Measurements from ENCODE around the gene SCAI. TPM values are rescaled to one million over a fixed set of nuclear protein-coding genes. Genes with fewer than 3 reads are reported as not detected.

SCAI gene
- total RNA-seq, 1 experiment from 2014 or later: 15.5 TPM

DNA sequence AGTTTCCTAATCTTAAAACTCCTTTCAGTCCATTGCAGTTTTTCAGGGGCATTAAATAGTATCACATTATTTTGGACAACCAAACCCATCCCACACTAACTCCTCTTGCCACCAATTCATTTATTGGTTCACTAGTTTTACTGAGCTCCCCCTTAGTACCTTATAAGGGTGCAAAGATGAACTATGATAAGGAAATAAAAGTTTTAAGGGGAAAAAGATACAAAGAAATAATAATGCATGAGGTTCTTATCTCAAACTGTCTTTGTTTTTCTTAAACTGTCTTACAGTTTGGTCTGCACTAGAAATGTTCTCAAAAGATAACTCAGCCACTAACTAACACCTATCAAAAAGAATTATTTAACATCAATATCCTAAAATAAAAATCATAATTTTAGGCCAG is 8.4 kb downstream of the SCAI start:
- H3K4me2 ChIP-seq (ENCODE audit: insufficient read depth, insufficient read length, low read length): no peak overlapping the region
- H3K4ac ChIP-seq (ENCODE audit: low read depth, low read length): no peak overlapping the region
- H3K4me3 Mint-ChIP-seq: no peak overlapping the region
- no peak overlapping the region for H4K8ac ChIP-seq (replicated peaks; ENCODE audit: insufficient read length, low read depth, low read length)
- H2BK20ac ChIP-seq (ENCODE audit: low read depth, low read length, poor library complexity, severe bottlenecking): no peak overlapping the region
- no peak overlapping the region for H4K91ac ChIP-seq (ENCODE audit: insufficient read length, low read depth, low read length)
- no peak overlapping the region for H3K23ac ChIP-seq (ENCODE audit: insufficient read length, low read depth, low read length)
- no peaks in the 10 kb centered on the region for H4K20me1 ChIP-seq (ENCODE audit: control insufficient read depth, insufficient read depth, insufficient read length)
- H3K56ac ChIP-seq (ENCODE audit: insufficient read length, low read depth, low read length): no peak overlapping the region
- no peaks in the 10 kb centered on the region for H3K27me3 Mint-ChIP-seq (ENCODE audit: low read depth)
- H2BK15ac ChIP-seq (ENCODE audit: low read depth, low read length): no peak overlapping the region
- H3K27ac ChIP-seq (ENCODE audit: insufficient read length, low read depth, low read length): no peak overlapping the region
- no peak overlapping the region for H2AFZ ChIP-seq (ENCODE audit: low read length)
- H3K9ac ChIP-seq (ENCODE audit: extremely low read depth, insufficient read length, low read length): no peak overlapping the region
- H2BK120ac ChIP-seq (ENCODE audit: low read depth, low read length, poor library complexity, severe bottlenecking): no peak overlapping the region
- H2AK5ac ChIP-seq (ENCODE audit: insufficient read length, low read length): no peak overlapping the region
- H3K36me3 Mint-ChIP-seq (ENCODE audit: insufficient read depth in 1 of 3, low read depth in 3 of 3): peaks cover under 1 to 15% (median 11%) of the 10 kb centered on the region in 3 experiments; a peak in 6 of 7 replicates
- no peak overlapping the region for H2BK5ac ChIP-seq (ENCODE audit: insufficient read length, low read length)
- H3T11ph ChIP-seq (ENCODE audit: low read length): no peak overlapping the region
- no peaks in the 10 kb centered on the region for H3K23me2 ChIP-seq (ENCODE audit: insufficient read length, low read depth, low read length, poor library complexity, severe bottlenecking)
- H3K27ac Mint-ChIP-seq: no peak overlapping the region
- H3K9me3 ChIP-seq (ENCODE audit: control insufficient read depth, low read depth, low read length): no peaks in the 10 kb centered on the region
- TF ChIP-seq, protein P1, sequence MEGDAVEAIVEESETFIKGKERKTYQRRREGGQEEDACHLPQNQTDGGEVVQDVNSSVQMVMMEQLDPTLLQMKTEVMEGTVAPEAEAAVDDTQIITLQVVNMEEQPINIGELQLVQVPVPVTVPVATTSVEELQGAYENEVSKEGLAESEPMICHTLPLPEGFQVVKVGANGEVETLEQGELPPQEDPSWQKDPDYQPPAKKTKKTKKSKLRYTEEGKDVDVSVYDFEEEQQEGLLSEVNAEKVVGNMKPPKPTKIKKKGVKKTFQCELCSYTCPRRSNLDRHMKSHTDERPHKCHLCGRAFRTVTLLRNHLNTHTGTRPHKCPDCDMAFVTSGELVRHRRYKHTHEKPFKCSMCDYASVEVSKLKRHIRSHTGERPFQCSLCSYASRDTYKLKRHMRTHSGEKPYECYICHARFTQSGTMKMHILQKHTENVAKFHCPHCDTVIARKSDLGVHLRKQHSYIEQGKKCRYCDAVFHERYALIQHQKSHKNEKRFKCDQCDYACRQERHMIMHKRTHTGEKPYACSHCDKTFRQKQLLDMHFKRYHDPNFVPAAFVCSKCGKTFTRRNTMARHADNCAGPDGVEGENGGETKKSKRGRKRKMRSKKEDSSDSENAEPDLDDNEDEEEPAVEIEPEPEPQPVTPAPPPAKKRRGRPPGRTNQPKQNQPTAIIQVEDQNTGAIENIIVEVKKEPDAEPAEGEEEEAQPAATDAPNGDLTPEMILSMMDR (conservative IDR thresholded peaks at IDR 0.05): no peak
- no peaks in the 10 kb centered on the region for H3K4me1 ChIP-seq (ENCODE audit: insufficient read depth, low read length)
- H2BK12ac ChIP-seq (ENCODE audit: insufficient read length, low read depth, low read length): no peak overlapping the region
- no peak overlapping the region for H3K14ac ChIP-seq (ENCODE audit: insufficient read depth, low read length)
- H3K9me3 Mint-ChIP-seq: no peaks in the 10 kb centered on the region
- H3K79me2 ChIP-seq (ENCODE audit: insufficient read depth, low read length): peaks cover 7% of the 10 kb centered on the region; the same call in 1 of the 2 replicates
- no peaks in the 10 kb centered on the region for H3K27me3 ChIP-seq (ENCODE audit: insufficient read depth, low read length)
- DNase-seq: no peak
- no peak overlapping the region for H3K18ac ChIP-seq (ENCODE audit: insufficient read length, low read depth, low read length)
- H4K5ac ChIP-seq (ENCODE audit: insufficient read length, low read depth, low read length): no peak overlapping the region
- H3K79me1 ChIP-seq (ENCODE audit: insufficient read depth, low read depth, low read length, poor library complexity, severe bottlenecking): peaks cover 4% of the 10 kb centered on the region
- no peaks in the 10 kb centered on the region for H3K4me1 Mint-ChIP-seq

All from H9 (cell line).